ENCODE results near the gene CDCA3.

CDCA3 gene

DNA sequence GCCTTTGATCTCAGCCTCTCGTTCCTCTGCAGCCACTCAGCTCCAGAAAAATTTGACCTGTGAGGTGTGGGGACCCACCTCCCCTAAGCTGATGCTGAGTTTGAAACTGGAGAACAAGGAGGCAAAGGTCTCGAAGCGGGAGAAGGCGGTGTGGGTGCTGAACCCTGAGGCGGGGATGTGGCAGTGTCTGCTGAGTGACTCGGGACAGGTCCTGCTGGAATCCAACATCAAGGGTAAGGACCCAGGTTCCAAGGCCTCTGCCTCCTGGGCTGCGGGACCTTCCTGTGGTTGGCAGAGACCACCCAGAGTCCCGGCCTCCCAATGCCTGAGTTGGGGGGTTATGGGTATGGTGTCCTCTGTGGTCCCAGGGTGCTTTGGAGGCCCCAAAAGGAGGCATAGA, 34.0 kb downstream of the CDCA3 start:
- no peaks in the 10 kb centered on the region for H3K9me3 ChIP-seq
- TF ChIP-seq CTCF (IDR thresholded peaks at IDR 0.05), result no peak
- H3K36me3 ChIP-seq, result no peaks in the 10 kb centered on the region
- peak overlapping the region; percentile 56 for H3K27ac ChIP-seq
- peaks cover 11% of the 10 kb centered on the region for H3K27me3 ChIP-seq
- H3K4me3 ChIP-seq (ENCODE audit: low read depth in 1 of 2, low read length in 1 of 2), result no peak overlapping the region
- H3K4me1 ChIP-seq (ENCODE audit: control insufficient read depth in 1 of 2, insufficient read depth in 1 of 2, low read depth in 1 of 2, low read length in 1 of 2), result peaks cover 22 to 26% of the 10 kb centered on the region in 2 experiments

DNA sequence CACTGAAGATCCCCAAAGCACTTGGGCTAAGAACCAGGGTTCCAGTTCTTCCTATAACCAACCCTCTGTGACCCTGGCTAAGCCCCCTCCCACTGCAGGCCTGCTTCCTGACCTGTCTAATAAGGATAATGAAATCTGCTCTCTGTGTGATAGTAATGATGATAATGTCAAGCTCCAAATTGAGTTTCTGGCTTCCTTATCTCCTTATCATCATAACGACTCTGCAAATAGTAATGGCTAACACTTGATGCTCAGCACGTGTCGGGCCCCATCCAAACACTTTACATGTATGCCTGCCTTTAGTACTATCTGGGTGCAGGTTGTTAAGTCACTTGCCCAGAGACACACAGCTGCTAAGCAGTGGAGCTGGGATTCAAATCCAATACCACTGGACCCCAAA, 34.5 kb downstream of the CDCA3 start:
- peak overlapping the region; percentile 56 for H3K27ac ChIP-seq
- no peak overlapping the region for H3K4me3 ChIP-seq (ENCODE audit: low read depth in 1 of 2, low read length in 1 of 2)
- H3K27me3 ChIP-seq, result peaks cover 6% of the 10 kb centered on the region
- no peak for TF ChIP-seq CTCF (IDR thresholded peaks at IDR 0.05)
- peaks cover 18 to 21% of the 10 kb centered on the region in 2 experiments for H3K4me1 ChIP-seq (ENCODE audit: control insufficient read depth in 1 of 2, insufficient read depth in 1 of 2, low read depth in 1 of 2, low read length in 1 of 2)
- H3K9me3 ChIP-seq, result no peaks in the 10 kb centered on the region
- no peaks in the 10 kb centered on the region for H3K36me3 ChIP-seq

DNA sequence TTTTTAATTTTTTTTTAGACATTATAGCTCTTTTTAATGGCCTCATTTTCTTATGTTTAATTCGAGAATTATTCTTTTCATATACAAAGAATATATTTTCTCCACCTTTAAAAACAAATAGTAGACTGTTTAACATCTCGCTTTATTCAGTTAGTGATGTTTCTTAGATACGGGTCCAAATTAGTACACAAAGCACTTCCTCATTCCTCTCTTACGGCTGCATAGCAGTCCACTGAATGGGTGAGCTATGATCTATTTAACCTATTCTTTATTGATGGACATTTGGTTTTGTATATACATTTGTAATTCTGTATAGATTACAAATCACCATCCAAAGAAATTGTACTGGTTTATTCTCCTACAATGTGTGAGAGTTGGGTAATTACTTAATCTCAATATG, 37.7 kb downstream of the CDCA3 start:
- no peaks in the 10 kb centered on the region for H3K36me3 ChIP-seq

GRCh38 chr12:6810758-6811157, 40.3 kb downstream of the CDCA3 start:
- TF ChIP-seq CTCF (IDR thresholded peaks at IDR 0.05), result no peak
- Histone ChIP-seq H3K4me3 (ENCODE audit: low read depth in 1 of 2, low read length in 1 of 2) (no peak overlapping the region), H3K36me3 (no peaks in the 10 kb centered on the region), H3K27ac (no peak overlapping the region), H3K4me1 (ENCODE audit: control insufficient read depth in 1 of 2, insufficient read depth in 1 of 2, low read depth in 1 of 2, low read length in 1 of 2) (peaks cover 3% of the 10 kb centered on the region in 2 experiments), H3K9me3 (no peaks in the 10 kb centered on the region), H3K27me3 (no peaks in the 10 kb centered on the region)

More for the DNA sequence above, 37.7 kb downstream of the CDCA3 start:
- no peak for TF ChIP-seq CTCF (IDR thresholded peaks at IDR 0.05)
- H3K4me3 ChIP-seq (ENCODE audit: low read depth in 1 of 2, low read length in 1 of 2), result no peak overlapping the region
- no peaks in the 10 kb centered on the region for H3K27me3 ChIP-seq
- no peaks in the 10 kb centered on the region for H3K9me3 ChIP-seq
- H3K27ac ChIP-seq, result no peak overlapping the region
- H3K4me1 ChIP-seq (ENCODE audit: control insufficient read depth in 1 of 2, insufficient read depth in 1 of 2, low read depth in 1 of 2, low read length in 1 of 2), result peaks cover 12 to 13% of the 10 kb centered on the region in 2 experiments

DNA sequence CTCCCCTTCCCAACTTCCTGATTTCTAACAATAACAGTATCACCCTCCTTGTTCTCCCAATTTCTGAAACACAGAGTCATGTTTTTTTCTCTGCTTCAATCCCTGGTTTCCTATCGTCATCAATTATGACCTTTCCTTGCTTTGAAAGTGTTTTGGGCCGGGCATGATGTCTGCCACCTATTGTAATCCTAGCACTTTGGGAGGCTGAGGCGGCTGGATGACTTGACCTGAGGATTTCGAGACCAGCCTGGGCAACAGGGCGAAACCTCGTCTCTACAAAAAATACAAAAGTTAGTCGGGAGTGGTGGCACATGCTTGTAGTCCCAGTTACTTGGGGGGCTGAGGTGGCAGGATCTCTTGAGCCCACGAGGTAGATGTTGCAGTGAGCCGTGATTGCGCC, 42.0 kb downstream of the CDCA3 start:
- Histone ChIP-seq H3K9me3 (no peaks in the 10 kb centered on the region), H3K4me1 (ENCODE audit: control insufficient read depth in 1 of 2, insufficient read depth in 1 of 2, low read depth in 1 of 2, low read length in 1 of 2) (no peaks in the 10 kb centered on the region), H3K27ac (no peak overlapping the region), H3K27me3 (no peaks in the 10 kb centered on the region), H3K36me3 (no peaks in the 10 kb centered on the region), H3K4me3 (ENCODE audit: low read depth in 1 of 2, low read length in 1 of 2) (no peak overlapping the region)
- no peak for TF ChIP-seq CTCF (IDR thresholded peaks at IDR 0.05)

DNA sequence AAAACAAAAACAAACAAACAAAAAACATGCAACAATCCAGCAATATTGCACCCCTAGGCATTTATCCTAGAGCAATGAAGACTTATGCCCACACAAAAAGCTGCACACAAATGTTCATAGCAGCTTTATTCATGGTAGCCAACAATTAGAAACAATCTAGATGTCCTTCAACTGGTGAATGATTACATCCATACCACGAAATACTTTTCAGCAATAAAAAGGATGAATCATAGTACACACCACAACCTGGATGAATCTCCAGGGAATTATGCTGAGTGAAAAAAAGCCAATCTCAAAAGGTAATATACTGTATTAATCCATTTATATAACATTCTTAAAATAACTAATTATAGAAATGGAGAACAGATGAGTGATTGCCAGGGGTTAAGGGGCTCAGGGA, 43.9 kb downstream of the CDCA3 start:
- Histone ChIP-seq H3K27ac (no peak overlapping the region), H3K4me3 (ENCODE audit: low read depth in 1 of 2, low read length in 1 of 2) (no peak overlapping the region), H3K27me3 (no peaks in the 10 kb centered on the region), H3K4me1 (ENCODE audit: control insufficient read depth in 1 of 2, insufficient read depth in 1 of 2, low read depth in 1 of 2, low read length in 1 of 2) (no peaks in the 10 kb centered on the region), H3K36me3 (no peaks in the 10 kb centered on the region), H3K9me3 (no peaks in the 10 kb centered on the region)
- no peak for TF ChIP-seq CTCF (IDR thresholded peaks at IDR 0.05)
